CD4-positive, CD25-positive, alpha-beta regulatory T cell (primary cell): ENCODE data around the gene CHCHD10. TPM values are rescaled to one million over a fixed set of nuclear protein-coding genes. Genes with fewer than 3 reads are reported as not detected.

Experiments used
- ATAC-seq, 2 donors: fragments of 150-1000 bp; cut with Tn5 transposase; one replicate each; pipeline ENCODE4 v1.10.0; 2021; ENCODE audit warnings: low read depth in 2 of 2, moderate number of reproducible peaks in 2 of 2, moderate library complexity in 1 of 2
- DNase-seq, 3 donors: peaks; one replicate each; pipeline versions ENCODE4 v3.0.0 to v3.0.0-alpha.2; 2012 to 2022; ENCODE audit warnings: mixed read lengths in 1 of 3
- H3K27ac ChIP-seq: one replicate; pipeline ENCODE4 v1.7.0; 2013; ENCODE audit warnings: mild to moderate bottlenecking, low read length; ENCODE audit not compliant: insufficient read depth, poor library complexity, severe bottlenecking
- H3K27me3 ChIP-seq: one replicate; pipeline ENCODE4 v1.7.0; 2013; ENCODE audit warnings: low read length; ENCODE audit not compliant: control insufficient read depth, insufficient read depth
- H3K36me3 ChIP-seq: one replicate; pipeline ENCODE4 v1.7.0; 2013; ENCODE audit warnings: mild to moderate bottlenecking, low read length, moderate library complexity; ENCODE audit not compliant: control insufficient read depth, insufficient read depth
- H3K4me1 ChIP-seq: 2 replicates; pipeline ENCODE4 v1.7.0; 2013; ENCODE audit warnings: mild to moderate bottlenecking, low read length; ENCODE audit not compliant: insufficient read depth, control insufficient read depth, poor library complexity, severe bottlenecking
- H3K4me3 ChIP-seq: one replicate; pipeline ENCODE4 v1.7.0; 2013; ENCODE audit warnings: low read depth, mild to moderate bottlenecking, low read length, moderate library complexity
- H3K9me3 ChIP-seq, 2 experiments: 1 replicate in 1 of 2; 2 replicates in 1 of 2; pipeline ENCODE4 v1.7.0; 2013; ENCODE audit warnings: low read length in 2 of 2, mild to moderate bottlenecking in 1 of 2, moderate library complexity in 1 of 2; ENCODE audit not compliant: control insufficient read depth in 2 of 2
- H3K27ac Mint-ChIP-seq, 3 donors: one replicate each; pipeline ENCODE4 v1.8.0; 2020 to 2022; ENCODE audit warnings: mild to moderate bottlenecking in 3 of 3, mixed read lengths in 3 of 3, moderate library complexity in 2 of 3
- H3K27me3 Mint-ChIP-seq: one replicate; pipeline ENCODE4 v1.8.0; 2022; ENCODE audit warnings: mild to moderate bottlenecking, mixed read lengths
- H3K36me3 Mint-ChIP-seq: one replicate; pipeline ENCODE4 v1.8.0; 2020; ENCODE audit warnings: mixed read lengths
- H3K4me1 Mint-ChIP-seq, 4 donors: one replicate each; pipeline ENCODE4 v1.8.0; 2020 to 2022; ENCODE audit warnings: mixed read lengths in 4 of 4, mild to moderate bottlenecking in 1 of 4
- H3K4me3 Mint-ChIP-seq, 4 donors: one replicate each; pipeline ENCODE4 v1.8.0; 2020 to 2022; ENCODE audit warnings: mild to moderate bottlenecking in 4 of 4, mixed read lengths in 4 of 4, moderate library complexity in 3 of 4
- H3K9me3 Mint-ChIP-seq, 7 donors: one replicate each; pipeline ENCODE4 v1.8.0; 2020 to 2022; ENCODE audit warnings: mixed read lengths in 7 of 7, mild to moderate bottlenecking in 3 of 7, moderate library complexity in 2 of 7
- polyA plus RNA-seq, 4 donors: library from polyadenylated mRNA; unstranded; fragments of 300-500 nt; fragmentation: Illumina TruSeq; gene quantifications; one replicate each; pipeline ENCODE4 v1.2.3, GENCODE V29; 2021
- total RNA-seq: library from RNA; stranded (reverse); gene quantifications from one replicate; pipeline ENCODE4 v1.2.3, GENCODE V29; 2022

Gene CHCHD10
- total and polyA plus RNA-seq, 5 donors from 2014 or later: 16.3 to 31.7 (median 23.1) TPM

- Mint-ChIP-seq H3K27ac (peak overlapping the region in 1 of 3 donors; percentile 59), H3K4me3 (peak overlapping the region in 2 of 4 donors; percentile 53 to 58), H3K27me3 (no peaks in the 10 kb centered on the region), H3K36me3 (peaks cover 20% of the 10 kb centered on the region), H3K9me3 (no peaks in the 10 kb centered on the region), H3K4me1 (peaks cover 14 to 41% (median 29%) of the 10 kb centered on the region in 4 donors)
- H3K36me3 ChIP-seq: peaks cover 45% of the 10 kb centered on the region
- peaks cover 14% of the 10 kb centered on the region for H3K4me1 ChIP-seq
- ATAC-seq: no peak
- no peaks in the 10 kb centered on the region for H3K27me3 ChIP-seq
- no peak overlapping the region for H3K4me3 ChIP-seq
- H3K27ac ChIP-seq: no peak overlapping the region
- H3K9me3 ChIP-seq: no peaks in the 10 kb centered on the region
- DNase-seq: no peak
Observed at GRCh38 chr22:23791738-23792645, 24.2 kb upstream of the CHCHD10 start.

- no peak overlapping the region for H3K27ac Mint-ChIP-seq
- H3K36me3 Mint-ChIP-seq: peaks cover 13% of the 10 kb centered on the region
- no peaks in the 10 kb centered on the region for H3K9me3 Mint-ChIP-seq
- Histone ChIP-seq H3K4me3 (no peak overlapping the region), H3K27ac (no peak overlapping the region), H3K9me3 (no peaks in the 10 kb centered on the region), H3K36me3 (peaks cover 38% of the 10 kb centered on the region), H3K27me3 (no peaks in the 10 kb centered on the region), H3K4me1 (peaks cover 20% of the 10 kb centered on the region)
- peaks cover 14 to 48% (median 33%) of the 10 kb centered on the region in 4 donors for H3K4me1 Mint-ChIP-seq
- no peak overlapping the region for H3K4me3 Mint-ChIP-seq
- no peaks in the 10 kb centered on the region for H3K27me3 Mint-ChIP-seq
- DNase-seq: no peak
- no peak for ATAC-seq
Observed at GRCh38 chr22:23790819-23791737, 23.3 kb upstream of the CHCHD10 start.

- Mint-ChIP-seq H3K27me3 (no peaks in the 10 kb centered on the region), H3K27ac (peak overlapping the region in 1 of 3 donors; percentile 59), H3K9me3 (no peaks in the 10 kb centered on the region), H3K4me3 (peak overlapping the region in 3 of 4 donors; percentile 35 to 76 (median 39)), H3K36me3 (peaks cover 12% of the 10 kb centered on the region), H3K4me1 (peaks cover 14 to 51% (median 34%) of the 10 kb centered on the region in 4 donors)
- Histone ChIP-seq H3K4me3 (no peak overlapping the region), H3K27me3 (no peaks in the 10 kb centered on the region), H3K27ac (no peak overlapping the region), H3K9me3 (no peaks in the 10 kb centered on the region), H3K36me3 (peaks cover 29% of the 10 kb centered on the region), H3K4me1 (peaks cover 20% of the 10 kb centered on the region)
- no peak for ATAC-seq
- DNase-seq: no peak
Observed at GRCh38 chr22:23789638-23790037, 21.9 kb upstream of the CHCHD10 start.

GRCh38 chr22:23789121-23789520 is 21.3 kb upstream of the CHCHD10 start:
- H3K4me1 ChIP-seq: peaks cover 20% of the 10 kb centered on the region
- no peaks in the 10 kb centered on the region for H3K9me3 ChIP-seq
- Mint-ChIP-seq H3K36me3 (peaks cover 12% of the 10 kb centered on the region), H3K27me3 (no peaks in the 10 kb centered on the region), H3K27ac (no peak overlapping the region), H3K9me3 (no peaks in the 10 kb centered on the region), H3K4me3 (peak overlapping the region; percentile 75 to 95 (median 84)), H3K4me1 (peaks cover 14 to 51% (median 35%) of the 10 kb centered on the region in 4 donors)
- H3K27ac ChIP-seq: no peak overlapping the region
- DNase-seq (no peak), ATAC-seq (no peak)
- no peak overlapping the region for H3K4me3 ChIP-seq
- H3K27me3 ChIP-seq: no peaks in the 10 kb centered on the region
- peaks cover 26% of the 10 kb centered on the region for H3K36me3 ChIP-seq

- no peaks in the 10 kb centered on the region for H3K27me3 Mint-ChIP-seq
- peaks cover 14 to 51% (median 31%) of the 10 kb centered on the region in 4 donors for H3K4me1 Mint-ChIP-seq
- H3K4me1 ChIP-seq: peaks cover 20% of the 10 kb centered on the region
- peaks cover 7% of the 10 kb centered on the region for H3K36me3 Mint-ChIP-seq
- H3K27me3 ChIP-seq: no peaks in the 10 kb centered on the region
- H3K4me3 Mint-ChIP-seq: peak overlapping the region; percentile 91 to 95 (median 92)
- H3K27ac ChIP-seq: peak overlapping the region; percentile 99
- no peaks in the 10 kb centered on the region for H3K9me3 ChIP-seq
- H3K9me3 Mint-ChIP-seq: no peaks in the 10 kb centered on the region
- ATAC-seq (no peak), DNase-seq (no peak)
- peak overlapping the region; percentile 92 for H3K4me3 ChIP-seq
- H3K36me3 ChIP-seq: peaks cover 15% of the 10 kb centered on the region
- H3K27ac Mint-ChIP-seq: peak overlapping the region in 2 of 3 donors; percentile 84 to 94
Observed at GRCh38 chr22:23787910-23788309, 20.1 kb upstream of the CHCHD10 start.

- Mint-ChIP-seq H3K27me3 (no peaks in the 10 kb centered on the region), H3K9me3 (no peaks in the 10 kb centered on the region), H3K4me1 (peaks cover 14 to 49% (median 30%) of the 10 kb centered on the region in 4 donors), H3K27ac (peak overlapping the region; percentile 74 to 94 (median 84)), H3K4me3 (peak overlapping the region; percentile 91 to 95 (median 92)), H3K36me3 (peaks cover 7% of the 10 kb centered on the region)
- ATAC-seq (peak; percentile 8 to 13), DNase-seq (no peak)
- H3K27me3 ChIP-seq: no peaks in the 10 kb centered on the region
- H3K4me3 ChIP-seq: peak overlapping the region; percentile 92
- peak overlapping the region; percentile 99 for H3K27ac ChIP-seq
- peaks cover 12% of the 10 kb centered on the region for H3K36me3 ChIP-seq
- no peaks in the 10 kb centered on the region for H3K9me3 ChIP-seq
- peaks cover 20% of the 10 kb centered on the region for H3K4me1 ChIP-seq
Observed at GRCh38 chr22:23787600-23787896, 19.8 kb upstream of the CHCHD10 start.

GRCh38 chr22:23786752-23787599 is 19.2 kb upstream of the CHCHD10 start, which contains the start of gene SMARCB1:
Gene SMARCB1, plus strand, starts transcription at chr22:23786966. Its CDS starts 204 bp downstream, at chr22:23787170.
- H3K4me3 ChIP-seq: peak within 1 kb of the TSS; percentile 92
- Mint-ChIP-seq H3K36me3 (peaks cover 7% of the 10 kb centered on the region), H3K4me1 (peaks cover 14 to 43% (median 29%) of the 10 kb centered on the region in 4 donors), H3K27ac (peak within 1 kb of the TSS; percentile 94 to 95 (median 94)), H3K27me3 (no peaks in the 10 kb centered on the region), H3K4me3 (peak within 1 kb of the TSS; percentile 91 to 95 (median 92)), H3K9me3 (no peaks in the 10 kb centered on the region)
- peaks cover 20% of the 10 kb centered on the region for H3K4me1 ChIP-seq
- DNase-seq (peak; percentile 80 to 92 (median 89)), ATAC-seq (peak; percentile 84 to 86)
- H3K27me3 ChIP-seq: no peaks in the 10 kb centered on the region
- no peaks in the 10 kb centered on the region for H3K9me3 ChIP-seq
- peak within 1 kb of the TSS; percentile 99 for H3K27ac ChIP-seq
- peaks cover 7% of the 10 kb centered on the region for H3K36me3 ChIP-seq
